Keratinocyte (primary cell): ENCODE data around the gene BORCS5. TPM values are rescaled to one million over a fixed set of nuclear protein-coding genes. Genes with fewer than 3 reads are reported as not detected.

Experiments used
- DNase-seq: peaks from one replicate; pipeline ENCODE4 v3.0.0-alpha.2; 2011; ENCODE audit warnings: low read depth, missing footprints, low spot score
- FAIRE-seq: peaks from 2 replicates; lab custom pipeline; 2011; peaks lifted over from hg19 to GRCh38; lab: Jason Lieb, UNC
- H2AFZ ChIP-seq: 2 replicates; pipeline ENCODE4 v1.6.0; 2012; ENCODE audit warnings: low read length, control low read depth, inconsistent platforms; ENCODE audit not compliant: control insufficient read depth
- H3K27ac ChIP-seq: 2 replicates; pipeline ENCODE4 v1.5.1; 2011; ENCODE audit warnings: low read length; ENCODE audit not compliant: control insufficient read depth, insufficient read depth
- H3K27me3 ChIP-seq: 3 replicates; pipeline ENCODE4 v1.6.0; 2011; ENCODE audit warnings: low read length; ENCODE audit not compliant: control insufficient read depth, insufficient read depth; ENCODE audit errors: extremely low read depth
- H3K36me3 ChIP-seq, 2 experiments: 2 replicates in 1 of 2; 3 replicates in 1 of 2; pipeline ENCODE4 v1.5.1; 2011; ENCODE audit warnings: low read length in 2 of 2, mild to moderate bottlenecking in 1 of 2; ENCODE audit not compliant: control insufficient read depth in 2 of 2, insufficient read depth in 2 of 2; ENCODE audit errors: extremely low read depth in 1 of 2
- H3K4me1 ChIP-seq: 3 replicates; pipeline ENCODE4 v1.5.1; 2011; ENCODE audit warnings: low read length; ENCODE audit not compliant: control insufficient read depth, insufficient read depth; ENCODE audit errors: extremely low read depth
- H3K4me2 ChIP-seq: 3 replicates; pipeline ENCODE4 v1.6.0; 2011; ENCODE audit warnings: low read depth, low read length; ENCODE audit not compliant: control insufficient read depth, insufficient read depth; ENCODE audit errors: extremely low read depth
- H3K4me3 ChIP-seq, 3 experiments: fragments of 200-600 bp in 1 of 3; sonication (generic) in 1 of 3; 2 replicates in 2 of 3; 3 replicates in 1 of 3; pipeline ENCODE4 v1.5.1; 2011 to 2016; ENCODE audit warnings: low read length in 3 of 3, mild to moderate bottlenecking in 3 of 3, control low read depth in 2 of 3, inconsistent platforms in 1 of 3, low read depth in 1 of 3, mixed read lengths in 1 of 3, mixed run types in 1 of 3, moderate library complexity in 1 of 3; ENCODE audit not compliant: control insufficient read depth in 2 of 3, insufficient read depth in 2 of 3; ENCODE audit errors: extremely low read depth in 1 of 3
- H3K79me2 ChIP-seq: 2 replicates; pipeline ENCODE4 v1.6.0; 2012; ENCODE audit warnings: low read length; ENCODE audit not compliant: control insufficient read depth, insufficient read depth
- H3K9ac ChIP-seq: 3 replicates; pipeline ENCODE4 v1.6.0; 2011; ENCODE audit warnings: low read length; ENCODE audit not compliant: control insufficient read depth, insufficient read depth; ENCODE audit errors: extremely low read depth
- H3K9me1 ChIP-seq: 3 replicates; pipeline ENCODE4 v1.6.0; 2011; ENCODE audit warnings: low read length; ENCODE audit not compliant: control insufficient read depth, insufficient read depth; ENCODE audit errors: extremely low read depth
- H3K9me3 ChIP-seq: 2 replicates; pipeline ENCODE4 v1.5.1; 2012; ENCODE audit warnings: low read depth, low read length; ENCODE audit not compliant: control insufficient read depth
- H4K20me1 ChIP-seq: 3 replicates; pipeline ENCODE4 v1.6.0; 2011; ENCODE audit warnings: low read length; ENCODE audit not compliant: control insufficient read depth, insufficient read depth; ENCODE audit errors: extremely low read depth
- EZH2 ChIP-seq: IDR thresholded peaks from one replicate; pipeline ENCODE4 v1.6.1; 2012; ENCODE audit warnings: inconsistent platforms, mild to moderate bottlenecking, low read length, moderate library complexity
- dilution Hi-C: fragments of 300-500 bp; cut with MboI; formaldehyde crosslinking; loops from one replicate; pipeline ENCODE4 v1.7.0; 2020; ENCODE audit warnings: low sequenced_read_pairs; ENCODE audit not compliant: extremely low pct_ligation_motif_present
- polyA plus RNA-seq, 5 experiments: library from polyadenylated mRNA; depleted of rRNA in 3 of 5; stranded (reverse) in 3 of 5; stranded (forward) in 1 of 5; unstranded in 1 of 5; fragments of >200 nt; gene quantifications; 1 replicate in 1 of 5; 2 replicates in 3 of 5; 3 replicates in 1 of 5; pipeline versions ENCODE4 v1.2.1 to v1.2.3, GENCODE V29; 2011 to 2012; ENCODE audit warnings: missing spikeins in 2 of 5, low read depth in 1 of 5, low replicate concordance in 1 of 5
- TF ChIP-seq, protein P1 (sequence below), 3 experiments: IDR thresholded peaks in 1 of 3; conservative IDR thresholded peaks in 1 of 3; optimal IDR thresholded peaks in 1 of 3; 2 replicates in 2 of 3; 3 replicates in 1 of 3; pipeline versions ENCODE3 to v1.5.1; 2011; ENCODE audit warnings: low read length in 3 of 3, mild to moderate bottlenecking in 3 of 3, moderate library complexity in 2 of 3, control low read depth in 1 of 3, inconsistent platforms in 1 of 3; ENCODE audit not compliant: insufficient read depth in 2 of 3; ENCODE audit errors: extremely low read depth in 1 of 3

Gene BORCS5
- polyA plus RNA-seq, 1 donor (not counting 4 experiments of a cell fraction or from before 2014, with no cell fraction given) = 5.4 TPM

DNA sequence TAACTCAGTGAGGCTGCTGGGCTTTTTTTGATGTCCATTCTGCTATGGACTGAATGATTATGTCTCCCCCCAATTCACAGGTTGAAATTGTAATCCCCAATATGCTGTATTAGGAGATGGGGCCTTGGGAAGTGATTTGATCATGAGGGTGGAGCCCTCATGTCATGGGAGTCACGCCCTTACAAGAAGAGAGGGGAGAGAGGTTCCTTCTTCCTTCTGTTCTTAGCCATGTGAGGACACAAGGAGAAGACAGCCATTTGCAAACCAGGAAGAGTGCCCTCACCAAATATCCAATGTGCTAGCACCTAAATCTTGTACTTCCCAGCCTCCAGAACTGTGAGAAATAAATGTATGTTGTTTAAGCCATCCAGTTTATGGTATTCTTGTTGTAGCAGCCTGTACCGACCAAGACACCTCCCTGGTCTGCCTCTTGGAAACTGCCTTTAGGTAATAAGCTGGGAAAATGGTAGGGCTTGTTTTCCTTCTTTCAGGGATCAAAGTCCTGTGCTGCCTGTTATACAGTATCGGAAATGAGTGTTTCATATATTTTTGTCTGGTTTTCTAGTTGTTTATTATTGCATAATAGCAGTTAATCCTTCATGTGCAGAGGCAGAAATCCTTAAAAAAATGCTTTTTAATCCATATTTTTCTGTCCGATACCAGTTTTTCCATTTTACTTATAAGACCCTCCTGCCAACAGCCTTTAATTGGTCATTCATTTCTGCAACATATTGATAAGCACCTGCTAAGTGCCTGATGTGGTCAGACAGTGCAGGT is 16.3 kb downstream of the BORCS5 start:
- no peaks in the 10 kb centered on the region for H3K9me3 ChIP-seq
- H2AFZ ChIP-seq = no peak overlapping the region
- no peak overlapping the region for H3K27ac ChIP-seq
- TF ChIP-seq, protein P1, sequence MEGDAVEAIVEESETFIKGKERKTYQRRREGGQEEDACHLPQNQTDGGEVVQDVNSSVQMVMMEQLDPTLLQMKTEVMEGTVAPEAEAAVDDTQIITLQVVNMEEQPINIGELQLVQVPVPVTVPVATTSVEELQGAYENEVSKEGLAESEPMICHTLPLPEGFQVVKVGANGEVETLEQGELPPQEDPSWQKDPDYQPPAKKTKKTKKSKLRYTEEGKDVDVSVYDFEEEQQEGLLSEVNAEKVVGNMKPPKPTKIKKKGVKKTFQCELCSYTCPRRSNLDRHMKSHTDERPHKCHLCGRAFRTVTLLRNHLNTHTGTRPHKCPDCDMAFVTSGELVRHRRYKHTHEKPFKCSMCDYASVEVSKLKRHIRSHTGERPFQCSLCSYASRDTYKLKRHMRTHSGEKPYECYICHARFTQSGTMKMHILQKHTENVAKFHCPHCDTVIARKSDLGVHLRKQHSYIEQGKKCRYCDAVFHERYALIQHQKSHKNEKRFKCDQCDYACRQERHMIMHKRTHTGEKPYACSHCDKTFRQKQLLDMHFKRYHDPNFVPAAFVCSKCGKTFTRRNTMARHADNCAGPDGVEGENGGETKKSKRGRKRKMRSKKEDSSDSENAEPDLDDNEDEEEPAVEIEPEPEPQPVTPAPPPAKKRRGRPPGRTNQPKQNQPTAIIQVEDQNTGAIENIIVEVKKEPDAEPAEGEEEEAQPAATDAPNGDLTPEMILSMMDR (optimal IDR thresholded peaks at IDR 0.05 in 1 of 3, IDR thresholded peaks at IDR 0.05 in 1 of 3, conservative IDR thresholded peaks at IDR 0.05 in 1 of 3; ENCODE audit: extremely low read depth in 1 of 3, insufficient read depth in 2 of 3, low read length in 3 of 3) = no peak
- H3K4me2 ChIP-seq = no peak overlapping the region
- H4K20me1 ChIP-seq = no peaks in the 10 kb centered on the region
- dilution Hi-C loops = no loop called here
- H3K9ac ChIP-seq = no peak overlapping the region
- H3K9me1 ChIP-seq = no peaks in the 10 kb centered on the region
- H3K79me2 ChIP-seq = no peaks in the 10 kb centered on the region
- H3K4me3 ChIP-seq = no peak overlapping the region
- FAIRE-seq (no peak), DNase-seq (no peak)
- no peaks in the 10 kb centered on the region for H3K36me3 ChIP-seq
- no peaks in the 10 kb centered on the region for H3K4me1 ChIP-seq
- no peaks in the 10 kb centered on the region for H3K27me3 ChIP-seq

DNA sequence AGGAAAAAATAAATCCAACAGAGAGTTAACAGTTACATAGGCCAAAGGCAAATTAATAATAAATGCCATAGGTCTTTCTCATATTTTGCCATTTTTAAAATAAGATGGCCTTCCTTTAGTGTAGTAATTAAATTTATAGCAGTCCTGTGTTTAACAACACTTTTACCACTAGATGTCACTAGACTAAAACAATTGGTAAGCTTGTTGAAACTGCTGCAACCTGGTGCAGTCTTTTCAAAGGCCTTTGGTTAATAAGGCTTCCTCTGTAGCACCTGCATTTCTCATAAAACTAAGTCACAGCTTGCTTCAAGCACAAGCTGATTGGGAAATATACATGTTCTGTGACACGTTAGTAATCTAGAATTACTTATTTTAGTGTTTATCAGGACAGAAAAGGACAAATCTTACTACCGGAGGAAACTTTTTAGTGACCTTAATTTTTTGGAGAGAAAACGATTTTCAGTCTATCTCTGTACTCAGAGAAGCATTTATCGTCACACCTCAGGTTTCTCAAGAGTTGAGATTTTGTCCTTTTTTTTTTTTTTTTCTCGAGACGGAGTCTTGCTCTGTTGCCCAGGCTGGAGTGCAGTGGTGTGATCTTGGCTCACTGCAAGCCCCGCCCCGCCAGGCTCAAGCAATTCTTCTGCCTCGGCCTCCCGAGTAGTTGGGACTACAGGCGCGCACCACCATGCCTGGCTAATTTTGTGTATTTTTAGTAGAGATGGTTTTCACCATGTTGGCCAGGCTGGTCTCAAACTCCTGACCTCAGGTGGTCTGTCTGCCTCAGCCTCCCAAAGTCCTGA is 20.0 kb downstream of the BORCS5 start:
- no peak for TF ChIP-seq EZH2
- TF ChIP-seq, protein P1 (optimal IDR thresholded peaks at IDR 0.05 in 1 of 3, IDR thresholded peaks at IDR 0.05 in 1 of 3, conservative IDR thresholded peaks at IDR 0.05 in 1 of 3; ENCODE audit: extremely low read depth in 1 of 3, insufficient read depth in 2 of 3, low read length in 3 of 3) = peak in 2 of 3 experiments; percentile 39 to 58
- Histone ChIP-seq H3K9ac (no peak overlapping the region), H3K9me1 (no peaks in the 10 kb centered on the region), H2AFZ (no peak overlapping the region), H4K20me1 (no peaks in the 10 kb centered on the region), H3K79me2 (no peaks in the 10 kb centered on the region), H3K27ac (no peak overlapping the region), H3K9me3 (no peaks in the 10 kb centered on the region), H3K4me1 (no peaks in the 10 kb centered on the region), H3K4me2 (no peak overlapping the region), H3K4me3 (no peak overlapping the region), H3K36me3 (no peaks in the 10 kb centered on the region), H3K27me3 (no peaks in the 10 kb centered on the region)
- dilution Hi-C loops = no loop called here
- DNase-seq = peak; percentile 41
- FAIRE-seq = no peak
